Vagina (tissue), 2 donors: ENCODE data around the gene CITED4.

ENCODE experiments used
- CTCF ChIP-seq, 3 experiments: fragments of 450-650 bp in 2 of 3; fragments of 200-600 bp in 1 of 3; sonication (generic) in 1 of 3; IDR thresholded peaks; one replicate each; pipeline ENCODE4 v1.5.1; 2017 to 2019; ENCODE audit warnings: antibody characterized with exemption in 3 of 3, mild to moderate bottlenecking in 2 of 3, moderate library complexity in 2 of 3
- POLR2AphosphoS5 ChIP-seq, 2 donors: sonication (generic); formaldehyde crosslinking; IDR thresholded peaks; one replicate each; pipeline ENCODE4 v1.9.0; 2017; ENCODE audit warnings: antibody characterized with exemption in 2 of 2, mild to moderate bottlenecking in 2 of 2, low read depth in 1 of 2; ENCODE audit not compliant: insufficient read depth in 1 of 2

- no peak for TF ChIP-seq CTCF (IDR thresholded peaks at IDR 0.05)
- no peak for TF ChIP-seq POLR2AphosphoS5 (IDR thresholded peaks at IDR 0.05; ENCODE audit: insufficient read depth in 1 of 2, low read depth in 1 of 2)
Measured at GRCh38 chr1:40853885-40854170, 8.3 kb downstream of the CITED4 start.
